ENCODE results near the gene FADD.
A peak's percentile ranks its signal among the peaks of the same experiment; 100 is the strongest.
"Not testable (repeated sequence)": the region's sequence is repeated elsewhere in the genome, so short reads cannot be mapped to it uniquely, and the experiment has no call there.

FADD gene

DNA sequence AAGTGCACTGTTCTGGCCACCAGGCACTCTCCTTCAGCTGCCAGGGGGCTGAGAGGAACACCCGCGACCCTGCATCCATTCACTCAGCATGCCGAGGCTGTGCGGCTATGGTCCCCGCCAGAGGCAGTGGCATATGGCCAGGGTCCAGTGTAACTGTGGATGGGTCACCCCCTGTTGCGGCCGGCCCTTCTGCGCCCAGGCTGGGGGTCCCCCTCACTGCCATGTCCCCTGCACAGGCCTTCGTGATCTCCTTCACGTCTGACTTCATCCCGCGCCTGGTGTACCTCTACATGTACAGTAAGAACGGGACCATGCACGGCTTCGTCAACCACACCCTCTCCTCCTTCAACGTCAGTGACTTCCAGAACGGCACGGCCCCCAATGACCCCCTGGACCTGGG is 20.8 kb upstream of the FADD start:
- DNase-seq (ENCODE audit: low read depth in 2 of 2): no peak

DNA sequence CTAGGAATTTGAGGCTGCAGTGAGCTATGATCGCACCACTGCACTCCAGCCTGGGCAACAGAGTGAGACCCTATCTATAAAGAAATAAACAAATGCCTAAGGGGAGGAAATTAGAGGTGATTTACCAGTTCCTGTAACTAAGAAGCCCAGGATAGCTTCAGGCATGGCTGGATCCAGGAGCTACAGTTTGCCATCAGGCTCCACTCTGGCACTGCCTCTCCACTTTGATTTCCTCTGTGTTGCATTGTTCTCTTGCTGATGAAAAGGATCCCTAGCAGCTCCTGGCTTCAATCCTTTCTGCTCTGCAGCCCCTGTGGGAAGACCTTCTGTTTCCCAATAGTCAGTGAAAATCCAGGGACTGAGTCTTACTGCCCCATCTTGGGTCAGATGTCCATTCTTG is 20.1 kb upstream of the FADD start:
- no peak for DNase-seq (ENCODE audit: low read depth in 2 of 2)

DNA sequence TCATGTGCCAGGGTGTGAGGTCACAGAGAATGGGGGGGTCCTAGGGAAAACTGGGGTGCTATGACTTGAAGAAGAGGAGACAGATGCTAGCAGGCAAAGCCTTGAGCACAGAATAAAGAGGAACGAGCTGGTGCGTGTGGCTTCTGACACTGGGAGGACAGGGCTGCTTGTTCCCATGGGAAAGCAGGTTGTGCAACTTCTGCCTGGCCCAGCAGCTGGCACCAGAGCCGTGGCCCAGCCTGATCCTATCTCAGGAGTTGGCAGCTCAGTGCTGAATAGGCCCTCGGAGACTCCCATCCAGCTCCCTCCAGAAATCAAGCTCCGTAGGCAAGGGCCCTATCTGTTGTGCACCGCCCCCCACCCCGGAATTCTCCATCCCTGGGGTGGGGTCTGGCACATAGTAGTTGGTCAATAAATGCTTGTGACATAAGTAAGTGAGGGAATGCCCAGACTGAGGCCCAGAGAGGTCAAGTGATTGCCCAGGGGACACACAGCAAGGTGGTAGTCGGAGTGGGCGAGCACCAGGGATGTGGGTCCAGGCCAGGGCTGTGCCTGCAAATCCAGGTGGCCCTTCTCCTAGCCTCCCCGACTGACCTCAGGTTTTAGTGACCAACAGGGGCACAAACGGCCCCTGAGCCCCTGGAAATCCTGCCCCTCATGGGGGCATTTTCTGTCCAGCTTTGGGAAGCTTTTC is 19.5 kb upstream of the FADD start:
- no peak for DNase-seq (ENCODE audit: low read depth in 2 of 2)

DNA sequence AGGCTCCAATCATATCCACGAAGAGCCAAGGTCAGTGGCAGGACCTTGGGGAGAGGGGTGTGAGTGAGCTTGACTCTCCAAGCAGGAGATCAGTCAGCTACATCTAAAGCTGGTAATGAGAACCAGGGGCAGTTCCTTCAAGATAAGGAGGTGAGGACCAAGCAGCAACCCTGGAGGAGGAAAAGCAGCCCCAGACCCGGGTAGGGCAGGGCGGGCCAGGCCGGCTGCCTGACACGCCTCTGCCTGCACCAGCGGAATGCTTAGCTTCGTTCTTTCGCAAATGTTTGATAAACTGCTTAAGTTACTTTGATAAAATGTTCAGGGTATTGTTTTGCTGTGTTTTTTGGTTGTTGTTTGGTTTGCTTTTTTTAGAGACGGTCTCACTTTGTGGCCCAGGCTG is 18.7 kb upstream of the FADD start:
- DNase-seq (ENCODE audit: low read depth in 2 of 2): no peak

DNA sequence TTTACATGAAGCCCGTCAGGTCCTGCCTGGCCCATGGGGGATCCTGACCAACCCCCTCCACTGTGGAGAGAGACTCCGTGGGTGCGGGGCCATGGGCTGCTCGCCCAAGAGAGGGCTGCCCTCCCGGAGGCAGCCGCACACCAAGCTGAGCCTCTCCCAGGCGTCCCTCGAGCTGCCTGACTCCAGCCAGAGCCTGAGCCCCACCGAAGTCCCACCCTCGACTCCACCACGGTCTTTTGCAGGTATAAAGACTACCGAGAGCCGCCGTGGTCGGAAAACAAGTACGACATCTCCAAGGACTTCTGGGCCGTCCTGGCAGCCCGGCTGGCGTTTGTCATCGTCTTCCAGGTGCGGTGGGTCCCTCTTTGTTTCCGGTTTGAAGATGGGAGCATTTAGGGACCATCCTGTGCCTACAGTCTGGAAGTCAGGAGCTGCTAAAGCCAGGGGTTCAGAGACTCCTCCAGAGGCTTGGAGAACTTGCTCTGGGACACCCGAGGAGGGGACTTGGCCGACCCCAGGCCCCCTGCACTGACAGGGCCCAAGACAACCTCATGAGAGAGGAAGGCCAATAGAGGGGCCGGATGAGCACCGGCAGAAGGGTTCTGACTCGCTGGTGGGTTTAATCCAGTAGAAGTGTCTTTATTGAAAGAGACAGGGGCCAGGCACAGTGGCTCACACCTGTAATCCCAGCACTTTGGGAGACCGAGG is 17.6 kb upstream of the FADD start:
- no peak for DNase-seq (ENCODE audit: low read depth in 2 of 2)

DNA sequence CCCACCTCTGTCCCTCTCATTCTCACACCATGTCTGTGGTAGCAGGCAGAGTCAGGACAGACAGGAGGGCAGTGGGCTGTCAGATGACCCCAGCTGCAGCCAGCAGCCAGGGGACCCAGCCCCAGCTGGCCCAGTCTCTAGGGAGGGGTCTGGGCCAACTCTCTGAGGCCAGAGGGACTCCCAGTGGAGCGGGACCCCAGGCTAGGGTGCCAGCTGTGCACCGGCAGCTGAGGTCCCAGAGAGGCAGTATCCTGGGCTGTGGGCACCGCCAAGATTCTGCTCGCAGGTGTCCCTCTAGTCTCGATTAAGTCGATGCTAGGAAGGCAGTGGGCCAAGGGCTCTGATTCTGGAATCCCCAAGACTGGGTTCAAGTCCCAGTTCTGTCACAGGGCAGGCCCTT is 16.7 kb upstream of the FADD start:
- DNase-seq (ENCODE audit: low read depth in 2 of 2): no peak

DNA sequence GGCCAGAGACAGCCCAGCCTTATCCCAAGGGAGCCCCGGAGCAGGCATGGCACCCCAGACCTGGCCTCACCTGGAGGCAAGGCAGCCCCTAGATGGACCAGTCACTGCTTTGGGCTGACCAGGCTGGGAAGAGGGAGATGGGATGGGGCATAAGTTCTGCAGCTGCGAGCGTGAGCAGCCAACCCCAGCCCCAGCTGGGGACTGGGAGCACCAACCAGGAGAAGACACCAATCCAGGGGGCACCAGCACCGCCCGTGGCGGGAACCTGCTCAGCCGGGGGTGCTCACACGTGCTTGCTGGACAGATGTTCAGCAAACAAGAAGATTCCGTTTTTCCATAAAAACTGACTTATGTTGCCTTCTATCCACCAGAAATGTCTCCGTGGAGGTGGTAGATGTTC is 16.2 kb upstream of the FADD start:
- DNase-seq (ENCODE audit: low read depth in 2 of 2): no peak

DNA sequence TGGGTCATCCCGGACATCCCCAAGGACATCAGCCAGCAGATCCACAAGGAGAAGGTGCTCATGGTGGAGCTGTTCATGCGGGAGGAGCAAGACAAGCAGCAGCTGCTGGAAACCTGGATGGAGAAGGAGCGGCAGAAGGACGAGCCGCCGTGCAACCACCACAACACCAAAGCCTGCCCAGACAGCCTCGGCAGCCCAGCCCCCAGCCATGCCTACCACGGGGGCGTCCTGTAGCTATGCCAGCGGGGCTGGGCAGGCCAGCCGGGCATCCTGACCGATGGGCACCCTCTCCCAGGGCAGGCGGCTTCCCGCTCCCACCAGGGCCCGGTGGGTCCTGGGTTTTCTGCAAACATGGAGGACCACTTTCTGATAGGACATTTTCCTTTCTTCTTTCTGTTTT is 15.3 kb upstream of the FADD start:
- no peak for DNase-seq (ENCODE audit: low read depth in 2 of 2)

DNA sequence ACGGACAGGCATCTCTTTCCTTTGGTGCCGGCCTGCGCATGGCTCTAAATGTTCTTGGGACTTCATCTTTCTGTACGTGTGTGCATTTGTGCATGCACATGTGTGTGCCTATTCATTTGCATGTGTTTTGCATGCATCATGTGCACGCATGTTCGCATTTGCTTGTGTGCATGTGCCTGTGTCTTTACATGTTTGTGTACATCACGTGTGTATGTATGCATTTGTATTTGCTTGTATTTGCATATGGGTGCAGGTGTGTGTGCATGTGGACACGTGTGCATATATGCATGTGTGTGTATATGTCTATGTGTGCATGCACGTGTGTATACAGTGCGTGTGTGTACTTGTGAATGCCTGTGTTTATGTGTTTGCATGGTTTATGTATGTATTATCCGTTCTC is 13.5 kb upstream of the FADD start:
- no peak for DNase-seq (ENCODE audit: low read depth in 2 of 2)

DNA sequence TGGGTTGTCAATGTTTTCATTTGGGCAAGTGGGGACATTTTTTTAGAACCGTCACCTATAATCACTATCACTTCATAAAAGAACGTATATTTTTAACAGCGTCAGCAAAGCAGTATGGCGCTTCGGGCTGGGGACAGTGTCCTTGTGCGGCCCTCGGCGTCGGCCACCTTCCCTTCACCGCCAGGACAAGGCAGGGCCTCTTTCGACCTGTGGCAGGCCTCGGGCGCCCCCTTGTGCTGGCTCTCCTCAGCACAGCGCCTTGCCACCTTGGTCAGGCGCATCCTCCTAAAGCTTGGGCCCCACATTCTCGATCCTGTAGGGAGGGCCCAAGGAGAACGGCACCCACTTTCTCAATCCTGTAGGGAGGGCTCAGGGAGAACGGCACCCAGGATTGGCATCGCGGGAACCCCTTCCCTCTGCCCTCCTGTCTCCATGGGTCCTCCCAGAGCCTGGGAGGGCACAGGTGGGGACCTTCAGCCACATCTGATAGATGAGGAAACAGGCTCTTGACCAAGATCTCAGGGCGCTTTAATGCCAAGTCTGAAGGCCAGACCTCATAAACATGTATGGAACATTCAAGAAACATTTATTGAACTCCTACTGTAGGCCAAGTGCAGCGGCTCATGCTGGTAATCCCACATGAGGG is 11.5 kb upstream of the FADD start:
- DNase-seq (ENCODE audit: low read depth in 2 of 2): peak; percentile 30 to 47

DNA sequence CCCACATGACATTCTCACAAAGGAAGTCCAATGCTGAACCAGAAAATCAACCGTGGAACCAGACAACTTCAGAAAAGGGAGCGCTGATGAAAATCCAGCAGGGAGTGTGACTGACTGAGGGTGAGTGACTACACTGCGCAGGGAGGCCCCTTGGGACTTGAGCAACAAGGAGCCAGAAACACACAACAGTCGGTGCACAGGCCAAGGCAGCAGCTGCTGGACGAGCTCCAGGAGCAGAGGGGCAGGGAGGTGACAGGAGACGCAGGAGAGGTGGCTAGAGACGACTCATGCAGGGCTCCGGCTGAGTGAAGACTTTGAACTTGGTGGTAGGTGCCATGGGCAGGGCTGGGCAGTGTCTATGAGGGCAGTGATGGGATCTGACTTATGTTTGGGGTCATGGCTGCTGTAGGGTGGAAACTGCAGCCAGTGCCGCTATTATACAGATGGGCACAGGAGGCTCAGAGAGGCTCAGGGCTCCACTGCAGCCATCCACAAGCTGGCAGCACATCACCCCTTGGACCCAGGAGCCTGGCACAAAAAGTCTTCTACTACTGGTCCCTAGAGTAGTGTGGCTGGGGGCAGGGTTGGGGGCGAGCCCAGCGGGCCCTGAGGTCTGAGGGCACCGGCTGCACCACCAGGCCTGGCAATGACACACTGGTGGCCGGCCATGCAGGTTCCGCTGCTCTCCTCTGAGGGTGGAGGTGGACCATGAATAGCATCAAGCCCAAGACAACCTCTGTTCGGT is 10.3 kb upstream of the FADD start:
- DNase-seq (ENCODE audit: low read depth in 2 of 2): no peak

DNA sequence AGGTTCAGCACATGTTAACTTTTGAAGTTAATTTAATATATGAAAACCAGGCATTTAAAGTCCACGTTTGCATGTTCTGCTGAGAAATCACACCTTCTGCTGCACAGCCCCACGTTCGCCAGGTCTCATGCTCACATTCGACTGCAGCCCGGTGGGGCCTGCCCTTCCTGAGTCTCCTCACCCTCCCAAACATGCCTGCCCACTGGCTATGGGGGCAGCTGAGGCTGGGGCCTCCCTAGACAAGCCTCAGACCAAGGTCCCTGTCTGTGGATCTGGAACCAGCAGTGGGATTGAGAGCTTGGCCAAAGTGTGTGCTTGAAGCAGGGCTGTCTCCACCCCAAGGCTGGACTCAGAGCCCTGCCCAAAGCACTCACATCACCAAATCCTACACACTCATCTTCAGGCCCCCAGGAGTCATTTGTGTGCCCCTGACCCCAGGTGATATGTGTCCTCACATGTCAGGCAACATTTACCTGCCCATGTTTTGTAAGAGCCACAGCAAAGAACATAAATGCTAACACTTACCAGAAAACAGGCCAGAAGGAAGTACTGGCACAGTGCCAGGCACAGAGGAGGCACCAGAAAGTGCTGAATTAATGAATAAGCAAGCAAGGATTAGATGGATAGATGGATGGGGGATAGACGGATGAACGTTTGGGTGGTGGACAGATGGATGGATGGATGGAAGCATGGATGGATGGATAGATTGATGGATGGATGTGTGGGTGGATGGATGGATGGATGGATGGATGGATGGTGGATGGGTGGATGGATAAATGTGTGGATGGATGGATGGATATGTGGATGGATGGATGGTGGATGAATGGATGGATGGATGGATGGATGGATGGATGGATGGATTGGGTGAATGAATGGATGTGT is 9.4 kb upstream of the FADD start:
- no peak for DNase-seq (ENCODE audit: low read depth in 2 of 2)

DNA sequence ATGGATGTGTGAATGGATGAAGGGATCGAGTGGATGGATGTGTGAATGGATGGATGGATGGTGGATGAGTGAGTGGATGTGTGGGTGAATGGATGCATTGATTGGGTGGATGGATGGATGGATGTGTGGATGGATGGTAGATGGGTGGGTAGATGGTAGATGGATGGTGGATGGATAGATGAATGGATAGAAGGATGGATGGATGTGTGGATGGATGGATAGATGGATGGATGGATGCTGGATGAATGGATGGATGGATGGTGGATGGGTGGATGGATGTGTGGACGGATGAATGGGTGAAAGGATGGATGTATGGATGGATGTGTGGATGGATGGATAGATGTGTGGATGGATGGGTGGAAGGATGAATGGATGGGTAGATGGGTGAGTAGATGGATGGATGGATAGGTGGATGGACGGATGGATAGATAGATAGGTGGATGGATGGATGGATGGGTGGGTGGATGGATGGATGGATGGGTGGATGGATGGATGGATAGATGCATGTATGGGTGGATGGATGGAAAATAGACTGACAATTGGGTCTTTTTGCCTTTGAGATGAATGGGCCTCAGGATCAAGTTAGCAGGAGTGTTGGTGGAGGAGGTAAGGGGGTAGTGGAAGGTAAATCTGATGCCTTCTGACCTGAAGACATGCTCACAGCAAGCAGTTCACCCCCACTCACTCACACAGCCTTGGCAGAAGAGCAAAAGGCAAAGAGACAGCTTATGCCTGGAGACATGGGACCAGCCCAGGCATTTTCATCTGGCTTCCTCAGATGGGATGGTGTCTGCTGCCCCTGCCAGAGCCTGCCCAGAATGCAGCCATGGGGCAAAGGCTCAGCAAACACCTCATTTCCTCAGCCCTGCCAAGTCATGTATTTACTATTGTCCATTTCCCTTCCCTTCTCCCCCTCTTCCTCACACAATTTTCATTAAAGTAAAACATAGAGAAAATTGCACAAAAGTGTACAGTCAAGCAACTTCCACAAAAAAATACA is 8.0 kb upstream of the FADD start:
- DNase-seq (ENCODE audit: low read depth in 2 of 2): no peak

DNA sequence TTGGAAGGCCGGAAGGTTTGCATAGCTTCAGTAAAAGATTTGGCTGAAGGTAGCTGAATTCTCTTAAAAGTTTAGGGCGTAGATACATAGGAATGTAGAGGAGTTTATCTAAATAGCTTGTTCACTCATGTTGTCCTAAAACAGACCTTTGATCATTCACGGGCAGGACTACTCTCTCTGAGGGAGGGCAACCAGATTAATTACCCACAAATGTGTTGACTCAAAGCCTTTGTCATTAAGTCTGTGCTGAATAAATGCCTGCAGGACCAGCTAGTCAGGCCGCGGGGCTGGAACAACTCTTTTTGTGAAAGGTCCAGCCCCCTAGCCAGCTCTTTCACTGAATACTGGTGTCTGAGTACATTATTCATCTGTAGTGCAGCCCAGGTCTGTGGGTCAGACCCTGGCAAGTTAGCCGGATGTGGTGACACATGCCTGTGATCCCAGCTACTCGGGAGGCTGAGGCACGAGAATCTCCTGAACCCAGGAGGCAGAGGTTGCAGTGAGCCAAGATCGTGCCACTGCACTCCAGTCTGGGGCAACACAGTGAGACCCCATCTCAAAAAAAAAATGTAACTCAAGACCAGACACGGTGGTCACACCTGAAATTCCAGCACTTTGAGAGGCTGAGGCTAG is 2.8 kb upstream of the FADD start:
- DNase-seq (ENCODE audit: low read depth in 2 of 2): no peak

DNA sequence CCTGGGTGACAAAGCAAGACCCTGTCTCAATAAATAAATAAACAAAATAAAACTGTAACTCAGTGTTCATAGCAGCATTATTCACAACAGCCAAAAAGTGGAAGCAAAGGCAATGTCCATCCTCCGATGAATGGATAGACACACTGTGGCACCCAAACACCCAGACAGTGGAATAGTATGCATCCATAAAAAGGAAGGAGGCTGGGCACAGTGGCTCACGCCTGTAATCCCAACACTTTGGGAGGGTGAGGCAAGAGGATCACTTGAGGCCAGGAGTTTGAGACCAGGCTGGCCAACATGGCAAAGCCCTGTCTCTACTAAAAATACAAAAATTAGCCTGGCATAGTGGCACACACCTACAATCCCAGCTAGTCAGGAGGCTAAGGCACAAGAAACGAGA is 2.0 kb upstream of the FADD start:
- DNase-seq (ENCODE audit: low read depth in 2 of 2): not testable (repeated sequence)

DNA sequence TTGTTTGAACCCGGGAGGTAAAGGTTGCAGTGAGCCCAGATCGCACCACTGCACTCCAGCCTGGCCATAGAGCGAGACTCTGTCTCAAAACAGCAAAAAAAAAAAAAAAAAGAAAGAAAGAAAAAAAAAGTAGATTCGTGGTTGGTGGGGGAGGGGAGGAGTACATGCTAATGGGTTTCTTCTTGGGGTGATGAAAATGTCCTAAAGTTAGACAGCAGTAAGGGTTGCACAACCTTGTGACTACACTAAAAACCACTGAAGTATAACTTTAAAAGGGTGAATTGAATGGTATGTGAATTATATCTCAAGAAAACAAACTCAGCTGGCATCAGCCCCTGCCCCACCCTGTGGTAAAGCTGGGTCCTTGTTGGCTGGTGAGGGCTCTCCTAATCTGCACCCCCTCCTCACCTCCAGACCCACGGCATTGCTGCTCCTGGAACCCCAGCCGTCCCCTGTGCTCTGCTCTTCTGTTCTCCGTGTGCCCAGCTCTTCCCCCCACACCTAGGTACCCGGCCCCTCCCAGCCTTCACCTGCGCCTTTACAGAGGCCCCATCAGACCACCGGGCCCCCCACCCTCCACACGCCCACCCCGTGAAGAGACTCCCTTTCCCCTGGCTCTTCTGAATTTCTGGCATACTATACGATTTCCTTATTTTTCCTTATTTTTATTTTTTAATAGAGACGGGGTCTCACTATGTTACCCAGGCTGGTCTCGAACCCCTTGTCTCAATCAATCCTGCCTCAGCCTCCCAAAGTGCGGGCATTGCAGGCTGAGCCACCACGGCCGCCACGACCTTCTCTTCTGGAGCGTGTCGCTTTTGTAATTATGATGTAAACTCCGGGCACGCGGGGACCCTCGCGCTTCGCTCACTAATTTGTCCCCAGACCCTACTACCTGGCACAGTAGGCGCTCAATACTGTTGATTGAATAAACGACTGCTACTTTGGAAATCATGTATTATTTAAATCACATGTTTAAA is 924 bp upstream of the FADD start:
- no peak for DNase-seq (ENCODE audit: low read depth in 2 of 2)

DNA sequence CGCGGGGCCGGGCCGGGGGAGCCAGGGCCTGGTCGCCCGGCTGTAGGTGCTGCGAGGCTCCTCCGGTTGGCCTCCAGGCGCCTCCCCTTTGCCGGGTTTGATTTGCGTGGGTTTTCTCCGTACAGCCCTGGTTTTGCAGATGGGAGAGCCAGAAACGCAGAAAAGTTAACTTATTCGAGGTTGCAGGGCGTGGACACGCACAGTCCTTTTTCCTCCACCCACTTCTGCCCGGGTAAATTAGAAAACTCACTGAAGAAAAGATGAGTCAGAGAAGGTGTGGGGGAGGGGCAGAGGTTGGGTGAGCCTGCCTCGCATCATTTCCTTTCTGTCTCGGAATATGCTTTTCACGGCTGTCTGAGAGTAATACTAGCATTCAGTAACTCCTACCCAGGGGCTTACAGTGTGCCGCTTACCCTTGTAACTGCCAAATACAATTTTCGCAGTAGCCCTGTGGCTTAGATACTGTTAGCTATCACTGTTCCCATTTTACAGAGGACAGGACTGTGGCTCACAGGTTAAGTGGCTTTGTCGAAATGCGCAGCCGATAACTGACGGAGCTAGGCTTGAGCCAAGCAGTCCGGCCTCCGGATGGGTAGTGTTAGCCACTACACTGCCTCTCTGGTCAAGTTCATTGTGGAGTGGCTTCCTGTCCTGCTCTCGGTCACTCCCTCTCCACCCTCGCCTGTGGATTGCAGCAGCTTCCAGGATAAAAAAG is 812 bp downstream of the FADD start:
- DNase-seq (ENCODE audit: low read depth in 2 of 2): peak; percentile 70 to 96

DNA sequence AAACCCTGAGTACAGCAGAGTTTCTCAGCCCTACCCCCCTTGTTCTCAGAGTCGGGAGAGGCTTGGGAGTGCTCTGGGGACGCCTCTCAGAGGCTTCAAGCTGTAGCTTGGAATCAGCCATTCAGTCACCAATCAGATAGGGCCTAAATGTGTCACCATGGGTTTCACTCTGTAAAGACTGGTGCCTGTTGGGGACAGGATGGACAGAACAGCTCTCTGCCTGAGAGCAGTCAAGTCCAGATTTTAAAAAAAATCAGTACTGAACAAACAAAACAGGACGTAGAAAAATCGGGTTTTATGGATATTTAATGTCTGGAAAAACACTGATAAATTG is 1.3 kb downstream of the FADD start:
- DNase-seq (ENCODE audit: low read depth in 2 of 2): no peak
